HEK293 (cell line): Measurements from ENCODE around the gene XPR1.

Experiments
- CTCF ChIA-PET: fragments of 350-600 bp; formaldehyde crosslinking; extraction: SDS; loops from one replicate; lab custom pipeline; 2021; ENCODE audit warnings: antibody characterized with exemption; lab: Yijun Ruan, JAX
- POLR2A ChIA-PET: fragments of 300-600 bp; formaldehyde crosslinking; extraction: SDS; loops from one replicate; lab custom pipeline; 2020; ENCODE audit warnings: antibody characterized with exemption, inconsistent platforms; lab: Yijun Ruan, JAX
- H3K27ac ChIP-seq: fragments of 200-500 bp; sonication (Bioruptor generic); 2 replicates; pipeline ENCODE4 v1.5.1; 2014; ENCODE audit warnings: low read depth, low read length, control low read depth, inconsistent platforms; ENCODE audit errors: extremely low read depth
- H3K36me3 ChIP-seq, 2 experiments: fragments of 200-500 bp in 1 of 2; sonication (Bioruptor generic) in 1 of 2; 1 replicate in 1 of 2; 2 replicates in 1 of 2; pipeline ENCODE4 v1.5.1; 2014 to 2017; ENCODE audit warnings: inconsistent platforms in 2 of 2, low read length in 2 of 2; ENCODE audit not compliant: control insufficient read depth in 2 of 2, insufficient read depth in 1 of 2
- H3K4me1 ChIP-seq: fragments of 200-500 bp; sonication (Bioruptor generic); 2 replicates; pipeline ENCODE4 v1.5.1; 2014; ENCODE audit warnings: mild to moderate bottlenecking, low read length, inconsistent platforms; ENCODE audit not compliant: control insufficient read depth, insufficient read depth
- H3K4me3 ChIP-seq: 2 replicates; pipeline ENCODE4 v1.5.1; 2011; ENCODE audit warnings: low read depth, mild to moderate bottlenecking, control low read depth, low read length, moderate library complexity
- H3K9me3 ChIP-seq: fragments of 200-500 bp; sonication (Bioruptor generic); 2 replicates; pipeline ENCODE4 v1.5.1; 2014; ENCODE audit warnings: low read depth, low read length, inconsistent platforms; ENCODE audit not compliant: control insufficient read depth, insufficient read depth
- IKZF3 ChIP-seq: fragments of 450-650 bp; IDR thresholded peaks from 2 replicates; pipeline ENCODE4 v1.5.0; 2018; ENCODE audit warnings: missing biosample characterization, mild to moderate bottlenecking, missing genetic modification characterization, moderate library complexity
- PRDM1 ChIP-seq: fragments of 450-650 bp; formaldehyde crosslinking; IDR thresholded peaks from 2 replicates; pipeline ENCODE4; 2016; ENCODE audit warnings: missing biosample characterization, missing genetic modification characterization
- SETDB1 ChIP-seq: IDR thresholded peaks from one replicate; pipeline ENCODE4 v1.6.1; 2017; ENCODE audit warnings: mild to moderate bottlenecking, low read length, moderate library complexity, mixed read lengths; ENCODE audit not compliant: insufficient read length
- SP2 ChIP-seq: fragments of 450-650 bp; formaldehyde crosslinking; IDR thresholded peaks from 2 replicates; pipeline ENCODE4 v1.5.1; 2016; ENCODE audit warnings: missing biosample characterization, missing genetic modification characterization
- SP3 ChIP-seq: fragments of 450-650 bp; formaldehyde crosslinking; IDR thresholded peaks from 2 replicates; pipeline ENCODE4 v1.5.1; 2016; ENCODE audit warnings: missing biosample characterization, missing genetic modification characterization
- YY1 ChIP-seq: fragments of 450-650 bp; formaldehyde crosslinking; IDR thresholded peaks from 2 replicates; pipeline ENCODE4 v1.5.1; 2018; ENCODE audit warnings: missing biosample characterization, missing genetic modification characterization
- ZBTB1 ChIP-seq: fragments of 450-650 bp; formaldehyde crosslinking; IDR thresholded peaks from 2 replicates; pipeline ENCODE4 v1.5.1; 2016; ENCODE audit warnings: missing biosample characterization, missing genetic modification characterization
- ZBTB10 ChIP-seq: fragments of 450-650 bp; formaldehyde crosslinking; IDR thresholded peaks from 2 replicates; pipeline ENCODE4 v1.5.1; 2016; ENCODE audit warnings: missing biosample characterization, missing genetic modification characterization
- ZFP69B ChIP-seq: fragments of 450-650 bp; formaldehyde crosslinking; IDR thresholded peaks from 2 replicates; pipeline ENCODE4 v1.5.1; 2016; ENCODE audit warnings: missing biosample characterization, missing genetic modification characterization
- ZNF112 ChIP-seq: fragments of 450-650 bp; formaldehyde crosslinking; IDR thresholded peaks from 2 replicates; pipeline ENCODE4 v1.5.0; 2017; ENCODE audit warnings: missing biosample characterization, missing genetic modification characterization
- ZNF121 ChIP-seq: fragments of 450-650 bp; formaldehyde crosslinking; IDR thresholded peaks from 2 replicates; pipeline ENCODE4 v1.5.1; 2016; ENCODE audit warnings: missing biosample characterization, missing genetic modification characterization
- ZNF146 ChIP-seq: fragments of 450-650 bp; formaldehyde crosslinking; IDR thresholded peaks from 2 replicates; pipeline ENCODE4 v1.5.1; 2016; ENCODE audit warnings: missing biosample characterization, missing genetic modification characterization
- ZNF174 ChIP-seq: fragments of 450-650 bp; formaldehyde crosslinking; IDR thresholded peaks from 2 replicates; pipeline ENCODE4 v1.5.0; 2017; ENCODE audit warnings: missing biosample characterization, mild to moderate bottlenecking, missing genetic modification characterization
- ZNF350 ChIP-seq: fragments of 450-650 bp; formaldehyde crosslinking; IDR thresholded peaks from 2 replicates; pipeline ENCODE4 v1.5.0; 2017; ENCODE audit warnings: missing biosample characterization, mild to moderate bottlenecking, missing genetic modification characterization
- ZNF473 ChIP-seq: fragments of 450-650 bp; formaldehyde crosslinking; IDR thresholded peaks from 2 replicates; pipeline ENCODE4 v1.5.1; 2017; ENCODE audit warnings: missing biosample characterization, missing genetic modification characterization
- TF ChIP-seq, protein P1 (sequence below): fragments of 450-650 bp; formaldehyde crosslinking; IDR thresholded peaks from 2 replicates; pipeline ENCODE4 v1.5.1; 2016; ENCODE audit warnings: missing biosample characterization, missing genetic modification characterization
- TF ChIP-seq, protein P2 (sequence below): fragments of 450-650 bp; formaldehyde crosslinking; IDR thresholded peaks from 2 replicates; pipeline ENCODE4 v1.5.1; 2016; ENCODE audit warnings: missing biosample characterization, missing genetic modification characterization
- TF ChIP-seq, protein P3 (sequence below): fragments of 450-650 bp; formaldehyde crosslinking; IDR thresholded peaks from 2 replicates; pipeline ENCODE4 v1.5.1; 2016; ENCODE audit warnings: missing biosample characterization, missing genetic modification characterization
- TF ChIP-seq, protein P4 (sequence below): fragments of 450-650 bp; IDR thresholded peaks from 2 replicates; pipeline ENCODE4 v1.5.1; 2018; ENCODE audit warnings: missing biosample characterization, missing genetic modification characterization

The XPR1 gene

GRCh38 chr1:180920193-180920592 lies 288.4 kb downstream of the XPR1 start:
- CTCF ChIA-PET = no interaction called here
- H3K4me3 ChIP-seq = no peak overlapping the region
- TF ChIP-seq ZFP69B = no peak
- no peak for TF ChIP-seq PRDM1 (tag by site-specific recombination)
- no peak for TF ChIP-seq SP3 (tag by site-specific recombination)
- TF ChIP-seq IKZF3 = no peak
- no peak for TF ChIP-seq YY1 (tag by site-specific recombination)
- TF ChIP-seq, protein P1, sequence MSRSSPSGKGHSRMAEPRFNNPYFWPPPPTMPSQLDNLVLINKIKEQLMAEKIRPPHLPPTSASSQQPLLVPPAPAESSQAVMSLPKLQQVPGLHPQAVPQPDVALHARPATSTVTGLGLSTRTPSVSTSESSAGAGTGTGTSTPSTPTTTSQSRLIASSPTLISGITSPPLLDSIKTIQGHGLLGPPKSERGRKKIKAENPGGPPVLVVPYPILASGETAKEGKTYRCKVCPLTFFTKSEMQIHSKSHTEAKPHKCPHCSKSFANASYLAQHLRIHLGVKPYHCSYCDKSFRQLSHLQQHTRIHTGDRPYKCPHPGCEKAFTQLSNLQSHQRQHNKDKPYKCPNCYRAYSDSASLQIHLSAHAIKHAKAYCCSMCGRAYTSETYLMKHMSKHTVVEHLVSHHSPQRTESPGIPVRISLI (tag by site-specific recombination) = no peak
- no peak for TF ChIP-seq ZNF350 (tag by site-specific recombination)
- TF ChIP-seq, all 188 proteins: peak for 0
- no peak overlapping the region for H3K27ac ChIP-seq
- peaks cover 4% of the 10 kb centered on the region; the same call in 1 of the 2 replicates for H3K4me1 ChIP-seq
- H3K36me3 ChIP-seq = no peaks in the 10 kb centered on the region
- H3K9me3 ChIP-seq = no peaks in the 10 kb centered on the region
- POLR2A ChIA-PET = no interaction called here

- H3K4me1 ChIP-seq = peaks cover 4% of the 10 kb centered on the region; the same call in 1 of the 2 replicates
- POLR2A ChIA-PET = no interaction called here
- CTCF ChIA-PET = interaction anchor here (0.9 kb wide), 1 partner anchor 405 kb away, joined by 4 read pairs; no protein-coding TSS in a partner anchor
- H3K4me3 ChIP-seq = no peak overlapping the region
- H3K9me3 ChIP-seq = no peaks in the 10 kb centered on the region
- no peaks in the 10 kb centered on the region for H3K36me3 ChIP-seq
- TF ChIP-seq, protein P2, sequence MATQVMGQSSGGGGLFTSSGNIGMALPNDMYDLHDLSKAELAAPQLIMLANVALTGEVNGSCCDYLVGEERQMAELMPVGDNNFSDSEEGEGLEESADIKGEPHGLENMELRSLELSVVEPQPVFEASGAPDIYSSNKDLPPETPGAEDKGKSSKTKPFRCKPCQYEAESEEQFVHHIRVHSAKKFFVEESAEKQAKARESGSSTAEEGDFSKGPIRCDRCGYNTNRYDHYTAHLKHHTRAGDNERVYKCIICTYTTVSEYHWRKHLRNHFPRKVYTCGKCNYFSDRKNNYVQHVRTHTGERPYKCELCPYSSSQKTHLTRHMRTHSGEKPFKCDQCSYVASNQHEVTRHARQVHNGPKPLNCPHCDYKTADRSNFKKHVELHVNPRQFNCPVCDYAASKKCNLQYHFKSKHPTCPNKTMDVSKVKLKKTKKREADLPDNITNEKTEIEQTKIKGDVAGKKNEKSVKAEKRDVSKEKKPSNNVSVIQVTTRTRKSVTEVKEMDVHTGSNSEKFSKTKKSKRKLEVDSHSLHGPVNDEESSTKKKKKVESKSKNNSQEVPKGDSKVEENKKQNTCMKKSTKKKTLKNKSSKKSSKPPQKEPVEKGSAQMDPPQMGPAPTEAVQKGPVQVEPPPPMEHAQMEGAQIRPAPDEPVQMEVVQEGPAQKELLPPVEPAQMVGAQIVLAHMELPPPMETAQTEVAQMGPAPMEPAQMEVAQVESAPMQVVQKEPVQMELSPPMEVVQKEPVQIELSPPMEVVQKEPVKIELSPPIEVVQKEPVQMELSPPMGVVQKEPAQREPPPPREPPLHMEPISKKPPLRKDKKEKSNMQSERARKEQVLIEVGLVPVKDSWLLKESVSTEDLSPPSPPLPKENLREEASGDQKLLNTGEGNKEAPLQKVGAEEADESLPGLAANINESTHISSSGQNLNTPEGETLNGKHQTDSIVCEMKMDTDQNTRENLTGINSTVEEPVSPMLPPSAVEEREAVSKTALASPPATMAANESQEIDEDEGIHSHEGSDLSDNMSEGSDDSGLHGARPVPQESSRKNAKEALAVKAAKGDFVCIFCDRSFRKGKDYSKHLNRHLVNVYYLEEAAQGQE = no peak
- no peak for TF ChIP-seq SETDB1
- TF ChIP-seq, protein P3, sequence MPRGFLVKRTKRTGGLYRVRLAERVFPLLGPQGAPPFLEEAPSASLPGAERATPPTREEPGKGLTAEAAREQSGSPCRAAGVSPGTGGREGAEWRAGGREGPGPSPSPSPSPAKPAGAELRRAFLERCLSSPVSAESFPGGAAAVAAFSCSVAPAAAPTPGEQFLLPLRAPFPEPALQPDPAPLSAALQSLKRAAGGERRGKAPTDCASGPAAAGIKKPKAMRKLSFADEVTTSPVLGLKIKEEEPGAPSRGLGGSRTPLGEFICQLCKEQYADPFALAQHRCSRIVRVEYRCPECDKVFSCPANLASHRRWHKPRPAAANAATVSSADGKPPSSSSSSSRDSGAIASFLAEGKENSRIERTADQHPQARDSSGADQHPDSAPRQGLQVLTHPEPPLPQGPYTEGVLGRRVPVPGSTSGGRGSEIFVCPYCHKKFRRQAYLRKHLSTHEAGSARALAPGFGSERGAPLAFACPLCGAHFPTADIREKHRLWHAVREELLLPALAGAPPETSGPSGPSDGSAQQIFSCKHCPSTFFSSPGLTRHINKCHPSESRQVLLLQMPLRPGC (tag by site-specific recombination) = no peak
- TF ChIP-seq, protein P4, sequence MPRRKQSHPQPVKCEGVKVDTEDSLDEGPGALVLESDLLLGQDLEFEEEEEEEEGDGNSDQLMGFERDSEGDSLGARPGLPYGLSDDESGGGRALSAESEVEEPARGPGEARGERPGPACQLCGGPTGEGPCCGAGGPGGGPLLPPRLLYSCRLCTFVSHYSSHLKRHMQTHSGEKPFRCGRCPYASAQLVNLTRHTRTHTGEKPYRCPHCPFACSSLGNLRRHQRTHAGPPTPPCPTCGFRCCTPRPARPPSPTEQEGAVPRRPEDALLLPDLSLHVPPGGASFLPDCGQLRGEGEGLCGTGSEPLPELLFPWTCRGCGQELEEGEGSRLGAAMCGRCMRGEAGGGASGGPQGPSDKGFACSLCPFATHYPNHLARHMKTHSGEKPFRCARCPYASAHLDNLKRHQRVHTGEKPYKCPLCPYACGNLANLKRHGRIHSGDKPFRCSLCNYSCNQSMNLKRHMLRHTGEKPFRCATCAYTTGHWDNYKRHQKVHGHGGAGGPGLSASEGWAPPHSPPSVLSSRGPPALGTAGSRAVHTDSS (tag by site-specific recombination) = no peak
- TF ChIP-seq ZNF473 (tag by site-specific recombination) = no peak
- TF ChIP-seq ZNF146 (tag by site-specific recombination) = no peak
- TF ChIP-seq ZNF121 (tag by site-specific recombination) = no peak
- no peak for TF ChIP-seq ZBTB10 (tag by site-specific recombination)
- TF ChIP-seq ZNF174 (tag by site-specific recombination) = no peak
- TF ChIP-seq SP2 (tag by site-specific recombination) = no peak
- TF ChIP-seq ZNF112 (tag by site-specific recombination) = no peak
- TF ChIP-seq ZBTB1 (tag by site-specific recombination) = no peak
- H3K27ac ChIP-seq = no peak overlapping the region
These were observed 288.9 kb downstream of the XPR1 start for GRCh38 chr1:180920702-180921101.
